NOMO-1 treated with DMSO at 0.1 percent for 48 hours (cell line): ENCODE results near the gene RRAGB.
A peak's percentile ranks its signal among the peaks of the same experiment; 100 is the strongest.
"Not testable (repeated sequence)": the region's sequence is repeated elsewhere in the genome, so short reads cannot be mapped to it uniquely, and the experiment has no call there.

Experiments
- DNase-seq: peaks from one replicate; lab custom pipeline; 2025; ENCODE audit not compliant: unreplicated experiment; lab: John Stamatoyannopoulos, UW

RRAGB gene, protein sequence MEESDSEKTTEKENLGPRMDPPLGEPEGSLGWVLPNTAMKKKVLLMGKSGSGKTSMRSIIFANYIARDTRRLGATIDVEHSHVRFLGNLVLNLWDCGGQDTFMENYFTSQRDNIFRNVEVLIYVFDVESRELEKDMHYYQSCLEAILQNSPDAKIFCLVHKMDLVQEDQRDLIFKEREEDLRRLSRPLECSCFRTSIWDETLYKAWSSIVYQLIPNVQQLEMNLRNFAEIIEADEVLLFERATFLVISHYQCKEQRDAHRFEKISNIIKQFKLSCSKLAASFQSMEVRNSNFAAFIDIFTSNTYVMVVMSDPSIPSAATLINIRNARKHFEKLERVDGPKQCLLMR

DNA sequence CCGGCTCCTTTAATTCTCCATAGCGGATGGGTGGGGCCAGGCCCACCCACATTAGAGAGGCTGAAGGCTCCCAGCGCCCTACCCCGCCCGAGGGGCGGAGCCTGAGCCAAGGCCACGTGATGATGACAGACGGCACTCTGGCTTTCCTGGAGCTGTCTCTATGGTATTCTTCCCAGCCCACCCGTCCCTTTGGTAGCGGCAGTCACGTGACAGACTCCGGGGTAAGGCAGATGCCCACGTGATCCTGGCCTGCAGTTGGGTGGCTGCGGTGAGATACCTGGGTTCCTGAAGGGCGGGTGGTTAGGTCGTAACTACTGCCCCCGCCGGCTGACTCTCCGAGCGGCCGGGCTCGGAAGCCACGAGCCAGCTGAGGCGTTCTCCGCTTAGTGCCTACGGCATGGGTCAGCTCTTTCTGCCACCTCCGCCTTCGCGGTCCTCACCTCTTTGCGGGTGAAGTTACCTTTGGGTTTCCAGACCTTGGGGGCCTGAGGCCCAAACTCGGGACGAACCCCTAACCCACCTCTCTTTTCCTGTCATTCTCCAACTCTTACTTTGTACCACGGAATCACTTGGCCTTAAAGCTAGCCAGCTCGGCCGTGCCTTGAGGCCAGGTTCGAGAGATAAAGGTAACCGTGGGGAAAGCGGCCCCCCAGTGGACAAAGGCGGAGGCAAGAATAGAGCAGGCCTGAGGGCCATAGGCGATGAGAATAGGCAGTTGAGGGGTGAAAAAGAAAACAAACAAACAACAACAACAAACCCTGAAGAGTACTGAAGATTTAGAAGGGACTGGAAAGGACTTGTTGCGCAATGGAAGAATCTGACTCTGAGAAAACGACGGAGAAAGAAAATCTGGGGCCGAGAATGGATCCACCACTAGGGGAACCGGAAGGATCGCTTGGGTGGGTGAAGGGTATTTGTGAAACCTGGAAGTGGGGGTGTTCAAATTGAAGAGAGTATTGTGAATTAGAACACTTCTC, at the start of gene RRAGB:
TSS of gene RRAGB (plus strand) at position 229 of the 977 bp plus-strand sequence. CDS start at position 808, 579 bp downstream.
- peak; percentile 91 for DNase-seq

DNA sequence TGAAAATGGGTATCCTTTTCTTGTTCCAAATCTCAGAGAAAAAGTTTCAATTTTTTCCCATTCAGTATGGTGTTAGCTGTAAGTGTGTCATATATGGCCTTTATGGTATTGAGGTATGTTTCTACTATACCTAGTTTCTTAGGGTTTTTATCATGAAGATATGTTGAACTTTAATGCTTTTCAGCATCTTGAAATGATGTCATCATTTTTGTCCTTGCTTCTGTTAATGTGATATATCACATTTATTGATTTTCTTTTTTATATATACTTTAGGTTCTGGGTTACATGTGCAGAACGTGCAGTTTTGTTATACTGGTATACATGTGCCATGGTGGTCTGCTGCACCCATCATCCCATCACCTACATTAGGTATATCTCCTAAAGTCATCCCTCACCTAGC, 49.5 kb upstream of the RRAGB start:
- no peak for DNase-seq

DNA sequence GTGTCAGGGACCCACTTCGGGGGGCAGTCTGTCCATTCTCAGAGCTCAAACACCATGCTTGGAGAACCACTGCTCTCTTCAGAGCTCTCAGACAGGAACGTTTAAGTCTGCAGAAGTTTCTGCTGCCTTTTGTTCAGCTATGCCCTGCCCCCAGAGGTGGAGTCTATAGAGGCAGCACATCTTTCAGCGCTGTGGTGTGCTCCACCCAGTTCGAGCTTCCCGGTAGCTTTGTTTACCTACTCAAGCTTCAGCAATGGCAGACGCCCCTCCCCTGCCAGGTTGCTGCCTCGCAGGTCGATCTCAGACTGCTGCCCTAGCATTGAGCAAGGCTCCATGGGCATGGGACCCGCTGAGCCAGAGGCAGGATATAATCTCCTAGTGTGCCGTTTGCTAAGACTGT, 29.0 kb upstream of the RRAGB start:
- DNase-seq = not testable (repeated sequence)

DNA sequence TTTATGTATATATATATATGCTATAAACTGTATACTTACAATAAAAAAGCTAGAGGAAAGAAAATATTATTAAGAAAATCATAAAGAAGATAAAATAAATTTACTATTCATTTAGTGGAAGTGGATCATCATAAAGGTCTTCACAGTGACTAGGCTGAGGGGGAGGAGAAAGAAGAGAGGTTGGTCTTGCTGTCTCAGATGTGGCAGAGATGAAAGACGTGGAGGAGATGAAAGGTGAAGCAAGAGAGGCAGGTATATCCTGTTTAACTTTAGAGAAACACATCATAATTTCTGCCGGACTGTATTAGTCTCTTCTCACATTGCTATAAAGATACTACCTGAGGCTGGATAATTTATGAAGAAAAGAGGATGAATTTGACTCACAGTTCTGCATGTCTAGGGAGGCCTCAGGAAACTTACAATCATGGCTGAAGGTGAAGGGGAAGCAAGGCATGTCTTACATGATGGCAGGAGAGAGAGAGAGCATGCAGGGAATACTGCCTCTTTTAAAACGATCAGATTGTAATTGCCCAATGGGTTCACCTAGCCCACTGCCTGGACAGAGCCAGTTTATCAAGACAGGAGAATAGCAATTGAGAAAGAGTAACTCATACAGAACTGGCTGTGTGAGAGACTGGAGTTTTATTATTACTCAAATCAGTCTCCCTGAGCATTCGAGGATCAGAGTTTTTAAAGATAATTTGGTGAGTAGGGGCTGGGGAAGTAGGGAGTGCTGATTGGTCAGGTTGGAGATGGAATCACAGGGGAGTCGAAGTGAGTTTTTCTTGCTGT, 22.1 kb upstream of the RRAGB start:
- DNase-seq = no peak

DNA sequence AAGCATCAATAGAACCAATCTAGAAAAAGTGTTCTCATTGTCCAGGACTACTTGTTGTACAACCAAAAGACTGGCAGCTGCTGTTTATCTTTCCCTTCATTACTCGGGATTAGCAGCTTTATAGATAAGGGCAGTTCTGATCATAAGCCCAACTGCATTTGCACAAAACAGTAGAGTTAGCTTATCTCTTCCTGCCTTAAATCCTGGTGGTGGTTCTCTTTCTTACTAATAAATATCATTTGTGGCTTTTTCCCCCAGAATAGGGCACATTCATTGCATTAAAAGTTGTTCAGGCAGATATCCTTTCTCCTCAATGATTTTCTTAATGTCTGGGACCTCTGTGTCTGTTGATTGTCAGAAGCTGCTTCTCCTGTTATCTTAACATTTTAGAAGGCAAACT, 20.2 kb upstream of the RRAGB start:
- no peak for DNase-seq

DNA sequence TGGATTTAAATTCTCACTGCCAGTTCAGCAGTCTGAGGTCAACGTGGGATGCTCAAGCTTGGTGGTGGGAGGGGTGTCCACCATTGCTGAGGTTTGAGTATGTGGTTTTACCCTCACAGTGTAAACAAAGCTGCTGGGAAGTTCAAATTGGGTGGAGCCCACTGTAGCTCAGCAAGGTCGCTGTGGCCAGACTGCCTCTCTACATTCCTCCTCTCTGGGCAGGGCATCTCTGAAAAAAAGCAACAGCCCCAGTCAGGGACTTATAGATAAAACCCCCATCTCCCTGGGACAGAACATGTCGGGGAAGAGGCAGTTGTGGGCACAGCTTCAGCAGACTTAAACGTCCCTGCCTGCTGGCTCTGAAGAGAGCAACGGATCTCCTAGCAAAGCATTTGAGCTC, 14.9 kb upstream of the RRAGB start:
- no peak for DNase-seq

DNA sequence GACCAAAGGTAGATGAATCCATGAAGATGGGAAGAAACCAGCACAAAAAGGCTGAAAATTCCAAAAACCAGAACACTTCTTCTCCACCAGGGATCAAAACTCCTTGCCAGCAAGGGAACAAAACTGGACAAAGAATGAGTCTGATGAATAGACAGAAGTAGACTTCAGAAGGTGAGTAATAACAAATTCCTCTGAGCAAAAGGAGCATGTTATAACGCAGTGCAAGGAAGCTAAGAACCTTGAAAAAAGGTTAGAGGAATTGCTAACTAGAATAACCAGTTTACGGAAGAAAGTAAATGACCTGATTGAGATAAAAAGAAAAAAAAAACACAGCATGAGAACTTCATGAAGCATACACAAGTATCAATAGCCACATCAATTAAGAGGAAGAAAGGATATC, 14.1 kb upstream of the RRAGB start:
- not testable (repeated sequence) for DNase-seq

DNA sequence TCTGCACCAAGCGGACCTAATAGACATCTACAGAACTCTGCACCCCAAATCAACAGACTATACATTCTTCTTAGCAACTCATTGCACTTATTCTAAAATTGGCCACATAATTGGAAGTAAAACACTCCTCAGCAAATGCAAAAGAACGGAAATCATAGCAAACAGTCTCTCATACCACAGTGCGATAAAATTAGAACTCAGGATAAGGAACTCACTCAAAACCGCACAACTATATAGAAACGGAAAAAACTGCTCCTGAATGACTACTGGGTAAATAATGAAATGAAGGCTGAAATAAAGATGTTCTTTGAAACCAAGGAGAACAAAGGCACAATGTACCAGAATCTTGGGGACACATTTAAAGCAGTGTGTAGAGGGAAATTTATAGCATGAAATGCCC, 12.5 kb upstream of the RRAGB start:
- peak; percentile 79 for DNase-seq

DNA sequence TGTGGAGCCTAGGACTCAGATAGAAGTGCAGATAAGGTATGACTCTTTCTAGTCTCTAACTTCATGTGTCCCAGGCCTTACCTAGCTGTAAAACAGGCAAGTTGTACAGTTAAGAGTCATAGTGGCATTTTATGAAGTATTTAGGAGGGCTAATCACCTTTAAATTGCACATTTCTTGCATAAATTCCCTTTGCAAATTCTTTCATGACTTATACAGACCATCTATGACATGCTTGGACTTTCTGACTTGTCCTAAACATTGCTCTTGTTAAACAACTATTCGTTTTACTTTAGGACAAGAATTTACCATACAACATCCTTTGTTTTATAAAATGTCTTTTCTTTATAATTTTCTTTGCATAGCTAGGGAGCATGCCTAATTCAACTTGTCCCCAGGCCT, 7.8 kb upstream of the RRAGB start:
- DNase-seq = no peak

DNA sequence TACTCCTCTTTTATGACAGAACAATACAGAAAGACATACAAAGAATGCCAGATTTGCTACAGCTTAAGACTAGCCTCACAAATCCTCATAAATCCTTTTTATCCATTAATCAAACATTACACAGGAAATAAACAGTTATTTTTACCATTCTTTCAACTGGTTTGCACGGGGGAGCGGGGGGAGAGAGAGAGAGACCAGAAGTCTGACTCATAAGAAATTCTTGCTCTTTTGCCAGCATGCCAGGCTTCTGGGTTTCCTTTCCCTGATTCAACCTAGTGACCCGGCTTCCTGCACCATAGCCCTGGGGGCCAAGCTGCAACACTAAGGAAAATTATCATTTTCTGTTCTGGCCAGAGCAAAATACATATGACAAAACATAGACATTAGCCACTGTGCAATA, 6.8 kb upstream of the RRAGB start:
- no peak for DNase-seq

DNA sequence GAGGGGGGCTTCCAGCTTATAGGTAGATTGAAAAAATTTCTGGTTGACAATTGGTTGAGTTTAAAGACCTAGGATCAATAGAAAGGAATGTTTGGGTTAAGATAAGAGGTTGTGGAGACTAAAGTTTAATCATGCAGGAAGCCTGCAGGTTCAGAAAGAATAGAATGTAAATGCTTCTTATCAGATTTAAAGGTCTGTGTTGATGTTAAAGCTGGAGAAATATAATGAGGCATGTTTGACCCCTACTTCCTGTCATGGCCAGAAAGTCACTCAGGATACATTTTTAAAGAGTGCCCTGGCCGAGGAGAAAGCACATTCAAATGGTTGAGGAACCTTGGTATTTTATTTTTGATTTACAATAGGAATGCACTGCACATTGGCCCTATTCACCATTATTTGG, 3.9 kb upstream of the RRAGB start:
- DNase-seq = no peak

DNA sequence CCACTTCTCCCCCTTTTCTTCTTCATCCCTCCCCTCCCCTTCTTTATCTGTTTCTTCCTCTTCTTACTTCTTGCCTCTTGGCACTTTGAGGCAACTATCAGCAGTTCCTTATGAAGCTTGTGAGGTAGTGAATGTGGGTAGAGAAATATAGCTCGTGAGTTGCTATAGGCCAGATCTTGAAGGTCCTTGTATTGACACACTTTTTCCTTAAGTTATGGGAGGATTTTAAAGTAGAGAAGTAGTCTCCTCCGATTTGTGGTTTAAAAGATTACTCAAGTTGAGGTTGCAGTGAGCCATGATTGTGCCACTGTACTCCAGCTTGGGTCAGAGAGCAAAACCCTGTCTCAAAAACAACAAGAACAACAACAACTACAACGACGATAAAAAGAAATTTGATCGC, 3.4 kb upstream of the RRAGB start:
- DNase-seq = peak; percentile 88

DNA sequence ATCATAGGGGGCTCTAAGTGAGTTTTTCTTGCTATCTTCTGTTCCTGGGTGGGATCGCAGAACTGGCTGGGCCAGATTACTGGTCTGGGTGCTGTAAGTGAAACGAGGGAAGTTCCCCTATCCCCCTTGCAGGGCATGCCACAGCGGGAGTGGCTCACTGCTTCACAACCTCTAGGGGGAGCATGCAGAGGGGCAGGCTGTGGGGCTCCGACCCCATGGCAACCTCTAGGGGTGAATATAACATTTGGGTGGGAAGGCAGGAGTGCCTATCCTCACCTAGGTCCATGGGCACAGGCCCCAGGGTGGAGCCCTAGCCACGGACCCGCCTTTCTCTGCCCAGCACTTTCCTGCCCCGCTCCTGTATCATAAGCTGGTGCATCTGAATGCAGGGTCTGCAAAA, 1.7 kb upstream of the RRAGB start:
- no peak for DNase-seq

DNA sequence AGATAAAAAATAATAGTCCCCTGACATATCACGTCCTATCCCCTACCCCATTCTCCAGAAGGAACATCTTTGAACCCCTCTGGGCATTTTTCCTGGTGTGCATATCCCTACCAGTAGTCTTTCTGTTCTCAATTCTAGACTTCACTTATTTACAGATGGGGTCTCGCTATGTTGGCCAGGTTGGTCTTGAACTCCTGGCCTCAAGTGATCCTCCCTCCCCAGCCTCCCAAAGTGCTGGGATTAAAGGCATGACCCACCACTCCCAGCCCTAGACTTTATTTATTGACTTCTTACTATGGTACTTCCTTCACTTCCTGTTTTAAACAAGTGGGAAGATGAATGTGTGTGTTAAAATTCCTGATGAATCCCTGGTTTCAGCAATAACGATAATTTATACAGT, 612 bp upstream of the RRAGB start:
- DNase-seq = no peak

DNA sequence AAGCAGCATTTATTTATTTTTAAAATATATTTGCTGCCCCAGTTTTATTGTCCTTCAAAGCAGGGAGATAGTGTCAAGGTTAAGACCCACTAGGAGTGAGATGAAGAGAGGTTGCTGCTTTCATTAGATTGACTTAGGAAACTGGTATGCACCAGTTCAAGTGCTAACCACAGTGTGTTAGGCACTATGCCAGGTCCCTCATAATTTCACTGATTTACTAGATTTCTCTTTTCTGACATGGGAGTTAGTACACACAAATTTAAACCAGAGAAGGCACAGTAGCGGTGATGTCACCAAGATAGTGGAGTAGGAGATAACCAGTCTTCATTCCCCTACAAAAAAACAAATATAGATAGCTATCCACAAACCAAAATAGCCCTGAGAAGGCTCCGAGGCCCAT, 14.3 kb downstream of the RRAGB start:
- no peak for DNase-seq

DNA sequence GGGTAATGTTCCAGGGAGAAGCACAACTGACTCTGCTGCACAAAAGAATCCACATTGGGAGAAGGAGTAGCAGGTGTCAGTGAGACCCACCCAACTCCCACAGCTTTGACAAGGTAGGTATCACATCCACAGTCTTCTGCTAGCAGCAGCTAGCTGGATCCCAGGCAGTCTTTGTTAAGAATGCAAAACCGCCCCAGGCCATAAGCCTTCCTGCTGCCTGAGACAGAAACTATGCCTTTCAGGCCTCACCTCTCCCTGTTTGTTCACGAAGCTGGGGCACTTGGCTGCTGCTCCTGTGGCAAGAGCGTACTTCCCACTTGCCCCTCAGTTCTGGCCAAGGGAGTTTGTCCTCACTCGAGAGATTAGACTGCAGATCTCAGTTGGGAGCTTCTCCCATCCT, 21.4 kb downstream of the RRAGB start:
- DNase-seq = no peak

DNA sequence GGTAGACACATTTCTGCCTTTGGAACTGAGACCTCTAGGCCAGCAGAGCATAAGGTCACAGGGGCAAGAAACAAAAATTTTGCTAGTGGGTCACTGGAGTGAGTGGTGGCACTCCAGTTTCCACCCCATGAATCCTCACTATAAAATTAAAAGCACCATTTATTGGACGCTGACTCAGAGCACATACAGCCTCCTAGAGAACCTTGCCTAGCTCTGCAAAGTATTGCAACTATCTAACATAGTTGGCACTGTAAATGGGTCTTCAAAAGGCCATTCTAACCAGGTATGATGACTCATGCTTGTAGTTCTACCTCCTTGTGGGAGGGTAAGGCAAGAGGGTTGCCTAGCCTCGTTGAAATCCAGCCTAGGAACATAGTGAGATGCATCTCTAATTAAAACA, 25.1 kb downstream of the RRAGB start:
- no peak for DNase-seq

DNA sequence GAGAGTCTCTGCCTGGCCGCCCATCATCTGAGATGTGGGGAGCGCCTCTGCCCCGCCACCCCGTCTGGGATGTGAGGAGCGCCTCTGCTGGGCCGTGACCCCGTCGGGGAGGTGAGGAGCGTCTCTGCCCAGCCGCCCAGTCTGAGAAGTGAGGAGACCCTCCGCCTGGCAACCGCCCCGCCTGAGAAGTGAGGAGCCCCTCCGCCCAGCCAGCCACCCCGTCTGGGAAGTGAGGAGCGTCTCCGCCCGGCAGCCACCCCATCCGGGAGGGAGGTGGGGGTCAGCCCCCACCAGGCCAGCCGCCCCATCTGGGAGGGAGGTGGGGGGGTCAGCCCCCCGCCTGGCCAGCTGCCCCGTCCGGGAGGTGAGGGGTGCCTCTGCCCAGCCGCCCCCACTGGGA, 30.9 kb downstream of the RRAGB start:
- DNase-seq = not testable (repeated sequence)

DNA sequence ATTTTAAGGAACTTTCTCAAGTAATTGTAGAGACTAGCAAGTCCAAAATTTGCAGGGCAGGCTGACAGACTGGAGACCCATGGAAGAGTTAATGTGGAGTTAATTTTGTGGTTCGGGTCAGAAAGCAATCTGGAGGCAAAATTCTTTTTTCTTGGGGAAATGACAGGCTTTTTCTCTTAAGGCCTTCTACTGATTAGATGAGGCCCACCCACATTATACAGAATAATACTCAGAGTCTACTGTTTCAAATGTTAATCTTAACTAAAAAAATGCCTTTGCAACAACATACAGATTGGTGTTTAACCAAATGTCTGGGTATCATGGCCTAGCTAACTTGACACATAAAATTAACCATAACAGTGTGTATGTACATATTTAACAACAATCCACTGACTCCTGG, 32.7 kb downstream of the RRAGB start:
- DNase-seq = no peak

DNA sequence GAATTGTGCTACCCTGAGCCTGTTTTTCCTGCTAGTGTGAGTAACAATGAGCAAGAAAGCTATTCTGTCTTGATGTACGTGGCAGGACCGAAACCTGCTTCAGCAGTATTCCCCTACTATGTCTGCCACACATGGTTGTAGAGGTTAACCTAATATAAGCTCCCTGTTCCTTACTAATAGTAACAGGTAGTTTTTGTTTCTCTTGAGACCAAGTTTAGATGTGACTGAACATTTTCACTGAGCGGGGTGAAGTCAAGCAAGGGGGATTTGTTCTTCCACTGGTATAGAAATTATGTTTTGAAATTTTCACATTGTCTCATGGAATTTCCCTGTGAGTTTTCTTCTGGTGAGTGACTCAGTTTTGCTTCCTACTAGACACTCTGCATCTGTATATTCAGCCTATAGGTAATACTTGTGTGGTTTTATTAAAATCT, 37.3 kb downstream of the RRAGB start:
- no peak for DNase-seq

DNA sequence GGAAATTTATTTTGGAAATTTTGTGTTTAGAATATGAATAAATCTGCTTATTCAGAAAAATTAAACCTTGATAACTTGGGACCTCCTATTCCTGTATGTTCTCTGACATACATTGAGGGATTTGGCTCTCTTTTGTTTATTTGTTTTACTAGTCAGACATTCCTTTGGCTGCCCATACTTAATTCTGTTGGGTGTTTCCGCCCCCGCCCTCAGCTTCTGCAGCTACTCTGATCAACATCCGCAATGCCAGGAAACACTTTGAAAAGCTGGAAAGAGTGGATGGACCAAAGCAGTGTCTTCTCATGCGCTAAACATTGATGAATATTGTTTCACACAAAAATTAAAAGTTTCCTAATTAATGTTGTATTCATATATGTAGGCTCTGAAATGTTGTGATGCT, 40.5 kb downstream of the RRAGB start:
- no peak for DNase-seq
